ENCODE measurements around the gene CCDC142.
"Not testable (repeated sequence)": the region's sequence is repeated elsewhere in the genome, so short reads cannot be mapped to it uniquely, and the experiment has no call there.

The CCDC142 gene

DNA sequence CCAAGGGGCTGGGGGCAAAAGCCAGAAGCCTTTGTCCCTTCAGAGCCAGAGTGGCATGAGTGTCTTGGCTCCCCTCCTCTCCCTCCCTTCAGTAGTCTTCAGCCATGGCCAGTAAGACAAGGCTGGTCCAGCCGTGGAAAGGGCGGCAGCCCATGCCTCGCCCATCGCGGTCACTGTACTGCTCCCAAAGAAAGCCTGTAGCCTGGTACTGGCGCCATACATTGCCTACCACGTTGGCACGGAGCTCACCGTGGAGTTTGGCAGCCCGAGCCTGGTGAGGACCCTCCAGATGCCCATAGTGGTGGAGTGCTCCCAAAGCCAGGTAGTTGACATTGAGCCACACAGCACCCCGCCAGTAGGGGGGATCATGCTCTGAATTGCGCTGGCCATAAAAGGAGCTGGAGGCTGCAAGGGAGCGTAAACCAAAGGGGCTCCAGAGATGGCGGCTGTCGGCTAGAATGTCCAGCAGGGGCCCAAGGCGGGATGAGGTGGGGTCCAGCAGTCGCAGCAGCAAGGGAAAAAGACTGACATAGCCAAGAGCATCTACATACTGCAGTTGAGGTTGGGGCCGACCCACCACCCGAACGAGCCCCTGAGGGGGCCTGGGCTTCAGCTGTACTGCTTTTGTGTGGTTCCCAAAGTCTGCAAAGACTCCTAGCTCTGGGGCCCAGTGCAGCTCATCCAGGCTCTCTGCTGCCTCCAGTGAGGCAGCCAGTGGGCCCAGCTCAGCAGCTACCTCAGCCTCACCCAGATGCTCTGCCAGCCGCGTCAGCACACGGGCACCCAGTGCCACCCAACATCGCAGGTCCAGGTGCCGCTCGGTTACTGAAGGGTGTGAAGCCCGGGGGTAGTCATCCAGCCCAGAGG is 21.4 kb downstream of the CCDC142 start:
- H3K4me3 ChIP-seq (ENCODE audit: control insufficient read depth, low read depth, low read length): no peak overlapping the region
- TF ChIP-seq, protein P1, sequence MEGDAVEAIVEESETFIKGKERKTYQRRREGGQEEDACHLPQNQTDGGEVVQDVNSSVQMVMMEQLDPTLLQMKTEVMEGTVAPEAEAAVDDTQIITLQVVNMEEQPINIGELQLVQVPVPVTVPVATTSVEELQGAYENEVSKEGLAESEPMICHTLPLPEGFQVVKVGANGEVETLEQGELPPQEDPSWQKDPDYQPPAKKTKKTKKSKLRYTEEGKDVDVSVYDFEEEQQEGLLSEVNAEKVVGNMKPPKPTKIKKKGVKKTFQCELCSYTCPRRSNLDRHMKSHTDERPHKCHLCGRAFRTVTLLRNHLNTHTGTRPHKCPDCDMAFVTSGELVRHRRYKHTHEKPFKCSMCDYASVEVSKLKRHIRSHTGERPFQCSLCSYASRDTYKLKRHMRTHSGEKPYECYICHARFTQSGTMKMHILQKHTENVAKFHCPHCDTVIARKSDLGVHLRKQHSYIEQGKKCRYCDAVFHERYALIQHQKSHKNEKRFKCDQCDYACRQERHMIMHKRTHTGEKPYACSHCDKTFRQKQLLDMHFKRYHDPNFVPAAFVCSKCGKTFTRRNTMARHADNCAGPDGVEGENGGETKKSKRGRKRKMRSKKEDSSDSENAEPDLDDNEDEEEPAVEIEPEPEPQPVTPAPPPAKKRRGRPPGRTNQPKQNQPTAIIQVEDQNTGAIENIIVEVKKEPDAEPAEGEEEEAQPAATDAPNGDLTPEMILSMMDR (conservative IDR thresholded peaks at IDR 0.05; ENCODE audit: control insufficient read depth, insufficient read depth, low read depth, low read length): peak; percentile 4
- no peak for DNase-seq (ENCODE audit: low read depth)

DNA sequence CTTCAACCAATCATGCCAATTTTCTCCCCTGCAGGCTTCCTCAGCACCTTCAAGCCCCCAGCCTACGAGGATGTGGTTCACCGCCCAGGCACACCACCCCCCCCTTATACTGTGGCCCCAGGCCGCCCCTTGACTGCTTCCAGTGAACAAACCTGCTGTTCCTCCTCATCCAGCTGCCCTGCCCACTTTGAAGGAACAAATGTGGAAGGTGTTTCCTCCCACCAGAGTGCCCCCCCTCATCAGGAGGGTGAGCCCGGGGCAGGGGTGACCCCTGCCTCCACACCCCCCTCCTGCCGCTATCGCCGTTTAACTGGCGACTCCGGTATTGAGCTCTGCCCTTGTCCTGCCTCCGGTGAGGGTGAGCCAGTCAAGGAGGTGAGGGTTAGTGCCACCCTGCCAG is 22.6 kb downstream of the CCDC142 start:
- not testable (repeated sequence) for H3K4me3 ChIP-seq (ENCODE audit: control insufficient read depth, low read depth, low read length); DNase-seq (ENCODE audit: low read depth)

DNA sequence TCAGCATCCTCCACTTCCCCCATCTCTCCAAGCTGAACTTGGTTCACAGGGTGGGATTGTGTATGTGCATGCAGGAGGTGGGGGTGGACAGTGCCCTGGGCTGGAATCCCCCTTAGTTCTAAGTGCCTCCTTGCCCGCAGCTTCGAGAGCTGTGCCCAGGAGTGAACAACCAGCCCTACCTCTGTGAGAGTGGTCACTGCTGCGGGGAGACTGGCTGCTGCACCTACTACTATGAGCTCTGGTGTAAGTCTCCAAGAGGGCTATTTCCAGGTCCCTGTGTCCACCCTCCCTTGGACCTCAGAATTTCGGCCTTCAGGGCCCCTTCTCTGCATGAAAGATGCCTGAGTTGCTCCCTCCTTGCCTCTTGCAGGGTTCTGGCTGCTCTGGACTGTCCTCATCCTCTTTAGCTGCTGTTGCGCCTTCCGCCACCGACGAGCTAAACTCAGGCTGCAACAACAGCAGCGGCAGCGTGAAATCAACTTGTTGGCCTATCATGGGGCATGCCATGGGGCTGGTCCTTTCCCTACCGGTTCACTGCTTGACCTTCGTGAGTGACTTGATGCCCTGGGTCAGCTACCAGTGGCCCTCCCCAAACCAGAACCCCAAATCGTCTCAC is 23.2 kb downstream of the CCDC142 start:
- not testable (repeated sequence) for DNase-seq (ENCODE audit: low read depth)
- peak overlapping the region; percentile 16 for H3K4me3 ChIP-seq (ENCODE audit: control insufficient read depth, low read depth, low read length)

- DNase-seq (ENCODE audit: low read depth): no peak
- TF ChIP-seq, protein P1 (conservative IDR thresholded peaks at IDR 0.05; ENCODE audit: control insufficient read depth, insufficient read depth, low read depth, low read length): no peak
- peak overlapping the region; percentile 94 for H3K4me3 ChIP-seq (ENCODE audit: control insufficient read depth, low read depth, low read length)
Observed at GRCh38 chr2:74458938-74459363, 23.8 kb downstream of the CCDC142 start.

DNA sequence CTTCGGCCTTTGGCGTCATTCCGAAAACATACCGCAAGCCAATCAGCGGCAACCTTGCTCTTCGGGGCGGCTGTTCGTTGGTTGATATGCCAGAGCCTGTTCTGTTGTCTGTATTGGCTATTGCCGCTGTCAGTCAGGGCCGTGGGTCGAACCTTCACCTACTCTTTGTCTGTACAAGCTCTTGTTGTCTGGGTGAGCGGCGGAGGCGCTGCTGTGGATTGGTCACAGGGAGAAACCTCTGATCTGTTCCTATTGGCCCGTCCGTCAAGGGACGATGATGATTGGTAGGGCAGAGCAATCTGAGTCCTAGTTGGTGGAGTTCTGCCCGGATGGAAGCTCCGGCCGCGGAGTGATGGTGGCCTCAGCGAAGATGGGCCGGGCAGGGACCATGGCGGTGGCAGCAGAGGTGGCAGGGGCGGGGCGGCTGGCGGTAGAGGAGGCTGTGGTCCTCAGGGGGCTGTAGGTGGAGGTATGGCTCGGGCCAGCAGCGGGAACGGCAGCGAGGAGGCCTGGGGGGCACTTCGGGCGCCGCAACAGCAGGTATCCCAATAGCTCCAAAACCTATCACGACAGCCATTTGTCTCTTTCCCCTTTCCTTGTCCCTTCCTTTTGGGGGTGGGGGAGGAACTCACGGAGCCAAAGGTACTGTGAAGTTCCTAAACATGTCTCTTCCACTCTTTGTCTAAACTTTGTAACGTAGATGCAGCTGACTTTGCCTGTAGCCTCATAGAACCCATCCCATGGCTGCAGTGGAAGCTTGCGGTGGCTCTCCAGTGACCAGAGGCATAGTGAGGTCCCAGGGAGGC is 24.5 kb downstream of the CCDC142 start, which contains the start of gene WBP1:
TSS of gene WBP1 (plus strand) at position 307 of the 806 bp plus-strand sequence. CDS start at position 472, 165 bp downstream.
- H3K4me3 ChIP-seq (ENCODE audit: control insufficient read depth, low read depth, low read length): peak within 1 kb of the TSS; percentile 94
- DNase-seq (ENCODE audit: low read depth): peak; percentile 100
- TF ChIP-seq, protein P1 (conservative IDR thresholded peaks at IDR 0.05; ENCODE audit: control insufficient read depth, insufficient read depth, low read depth, low read length): no peak

- peak overlapping the region; percentile 75 for H3K4me3 ChIP-seq (ENCODE audit: control insufficient read depth, low read depth, low read length)
- DNase-seq (ENCODE audit: low read depth): no peak
- TF ChIP-seq, protein P1 (conservative IDR thresholded peaks at IDR 0.05; ENCODE audit: control insufficient read depth, insufficient read depth, low read depth, low read length): no peak
Observed at GRCh38 chr2:74457549-74458131, 25.2 kb downstream of the CCDC142 start.

DNA sequence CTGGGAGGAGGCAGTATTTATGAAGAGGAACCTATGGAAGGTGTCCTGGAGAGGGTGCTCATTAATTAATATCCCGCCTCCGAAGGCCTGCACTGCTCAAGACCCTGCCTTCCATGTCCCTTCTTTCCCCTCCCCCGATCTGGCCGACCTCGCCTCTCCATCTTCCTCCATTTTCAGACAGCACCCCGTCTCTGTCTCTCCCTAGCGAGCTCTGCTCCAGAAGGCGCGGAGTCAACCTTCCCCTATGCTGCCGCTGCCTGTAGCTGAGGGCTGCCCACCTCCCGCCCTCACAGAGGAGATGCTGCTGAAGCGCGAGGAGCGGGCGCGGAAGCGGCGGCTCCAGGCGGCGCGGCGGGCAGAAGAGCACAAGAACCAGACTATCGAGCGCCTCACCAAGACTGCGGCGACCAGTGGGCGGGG is 25.7 kb downstream of the CCDC142 start:
- DNase-seq (ENCODE audit: low read depth): no peak
- H3K4me3 ChIP-seq (ENCODE audit: control insufficient read depth, low read depth, low read length): peak overlapping the region; percentile 75
- TF ChIP-seq, protein P1 (conservative IDR thresholded peaks at IDR 0.05; ENCODE audit: control insufficient read depth, insufficient read depth, low read depth, low read length): no peak
